Measurements from ENCODE around the gene FRAS1. TPM values are rescaled to one million over a fixed set of nuclear protein-coding genes. Genes with fewer than 3 reads are reported as not detected.
A peak's percentile ranks its signal among the peaks of the same experiment; 100 is the strongest.
"Not testable (repeated sequence)": the region's sequence is repeated elsewhere in the genome, so short reads cannot be mapped to it uniquely, and the experiment has no call there.

The FRAS1 gene
- 3.4 and 5.5 TPM in 2 replicates for total RNA-seq (2014; rRNA removed)
- Bru-seq, nascent RNA: percentile 59 among the genes with signal in this experiment
- percentile 52 among the genes with signal in this experiment for BruChase-seq, experiment 1, labeled RNA remaining after a 6-hour chase
- BruChase-seq, experiment 2, labeled RNA remaining after a 2-hour chase: percentile 52 among the genes with signal in this experiment
- long read RNA-seq, partial matches to known transcripts: 4 of 9 reads
- long read RNA-seq, other reads (novel, unspliced or antisense): 5 of 9 reads

GRCh38 chr4:78057135-78057599 is at the start of gene FRAS1:
Gene FRAS1 (plus strand): TSS chr4:78057323. CDS start chr4:78058010, 687 bp downstream.
- ATAC-seq (peak; percentile 24), DNase-seq (peak; percentile 13)
- Histone ChIP-seq H3K4me1 (ENCODE audit: insufficient read depth, low read length) (peaks cover 4% of the 10 kb centered on the region; the same call in 1 of the 2 replicates), H4K20me1 (ENCODE audit: low read length) (no peaks in the 10 kb centered on the region), H3K36me3 (ENCODE audit: low read depth, low read length) (no peaks in the 10 kb centered on the region), H3K4me3 (ENCODE audit: low read length) (peak within 1 kb of the TSS; percentile 89), H3K9ac (ENCODE audit: low read length) (peak within 1 kb of the TSS; percentile 32), H3K9me3 (ENCODE audit: low read length) (no peaks in the 10 kb centered on the region), H3K4me2 (ENCODE audit: low read length) (peak within 1 kb of the TSS; percentile 96), H3K9me2 (replicated peaks; ENCODE audit: low read length) (no peaks in the 10 kb centered on the region), H2AFZ (ENCODE audit: low read length) (peak within 1 kb of the TSS; percentile 96), H3F3A (ENCODE audit: low read length, unreplicated experiment) (no peaks in the 10 kb centered on the region), H3K27ac (ENCODE audit: low read length) (peak within 1 kb of the TSS; percentile 43), H3K27me3 (ENCODE audit: low read length) (peaks cover 7% of the 10 kb centered on the region; the same call in 1 of the 2 replicates), H3K79me2 (ENCODE audit: low read length) (peaks cover 14% of the 10 kb centered on the region)
- ChIA-PET POLR2A (ENCODE audit: unreplicated experiment) (no interaction called here), CTCF (no interaction called here)
- intact Hi-C loops (cut with micrococcal nuclease): loop anchor here (2.0 to 5.0 kb wide), 3 partner anchors 195 to 720 kb away; partner anchors contain the start of genes BMP2K and MRPL1
- TF ChIP-seq EZH2 (IDR thresholded peaks at IDR 0.05; ENCODE audit: low read length, unreplicated experiment): no peak
- no peak for TF ChIP-seq CTCF (conservative IDR thresholded peaks at IDR 0.05; ENCODE audit: low read depth, low read length)
- no peak for TF ChIP-seq EZH2phosphoT487 (IDR thresholded peaks at IDR 0.05; ENCODE audit: borderline replicate concordance, low read length)
- no TSS peak for BruUV-seq (replicated peaks)

GRCh38 chr4:78011003-78011402 is 46.1 kb upstream of the FRAS1 start:
- H3K27ac ChIP-seq (ENCODE audit: low read length); DNase-seq; ATAC-seq; H3K4me1 ChIP-seq (ENCODE audit: insufficient read depth, low read length); H3K4me2 ChIP-seq (ENCODE audit: low read length); H3K36me3 ChIP-seq (ENCODE audit: low read depth, low read length); H3K79me2 ChIP-seq (ENCODE audit: low read length); H3K4me3 ChIP-seq (ENCODE audit: low read length); CTCF ChIA-PET; H2AFZ ChIP-seq (ENCODE audit: low read length); H3F3A ChIP-seq (ENCODE audit: low read length, unreplicated experiment); H3K9me2 ChIP-seq (replicated peaks; ENCODE audit: low read length); H3K9ac ChIP-seq (ENCODE audit: low read length); H3K27me3 ChIP-seq (ENCODE audit: low read length); BruUV-seq (replicated peaks); POLR2A ChIA-PET (ENCODE audit: unreplicated experiment); H3K9me3 ChIP-seq (ENCODE audit: low read length); H4K20me1 ChIP-seq (ENCODE audit: low read length); intact Hi-C loops (cut with micrococcal nuclease): not testable (repeated sequence)

- H3K4me3 ChIP-seq (ENCODE audit: low read length): no peak overlapping the region
- intact Hi-C loops (cut with micrococcal nuclease): no loop called here
- no peak for DNase-seq
- no peaks in the 10 kb centered on the region for H3K79me2 ChIP-seq (ENCODE audit: low read length)
- no peaks in the 10 kb centered on the region for H4K20me1 ChIP-seq (ENCODE audit: low read length)
- no peaks in the 10 kb centered on the region for H3K27me3 ChIP-seq (ENCODE audit: low read length)
- no TSS peak for BruUV-seq (replicated peaks)
- H3F3A ChIP-seq (ENCODE audit: low read length, unreplicated experiment): no peaks in the 10 kb centered on the region
- H2AFZ ChIP-seq (ENCODE audit: low read length): no peak overlapping the region
- no peaks in the 10 kb centered on the region for H3K9me2 ChIP-seq (replicated peaks; ENCODE audit: low read length)
- no peak overlapping the region for H3K4me2 ChIP-seq (ENCODE audit: low read length)
- TF ChIP-seq EZH2phosphoT487 (IDR thresholded peaks at IDR 0.05; ENCODE audit: borderline replicate concordance, low read length) (no peak), CTCF (conservative IDR thresholded peaks at IDR 0.05; ENCODE audit: low read depth, low read length) (no peak), EZH2 (IDR thresholded peaks at IDR 0.05; ENCODE audit: low read length, unreplicated experiment) (no peak)
- ChIA-PET CTCF (interaction anchor here (0.8 kb wide), 1 partner anchor 44 kb away, joined by 3 read pairs; no protein-coding TSS in a partner anchor), POLR2A (ENCODE audit: unreplicated experiment) (interaction anchor here (0.7 kb wide), 1 partner anchor 34 kb away, joined by 5 read pairs; no protein-coding TSS in a partner anchor)
- no peak overlapping the region for H3K27ac ChIP-seq (ENCODE audit: low read length)
- no peak overlapping the region for H3K9ac ChIP-seq (ENCODE audit: low read length)
- no peaks in the 10 kb centered on the region for H3K4me1 ChIP-seq (ENCODE audit: insufficient read depth, low read length)
- no peaks in the 10 kb centered on the region for H3K9me3 ChIP-seq (ENCODE audit: low read length)
- no peaks in the 10 kb centered on the region for H3K36me3 ChIP-seq (ENCODE audit: low read depth, low read length)
- ATAC-seq: peak; percentile 67
Measured at GRCh38 chr4:78014889-78015886, 41.9 kb upstream of the FRAS1 start.

Data from PC-3 (cell line).